Subcutaneous adipose tissue (tissue), 4 donors: ENCODE results near the gene NLK. TPM values are rescaled to one million over a fixed set of nuclear protein-coding genes. Genes with fewer than 3 reads are reported as not detected.

Source experiments
- CTCF ChIP-seq: fragments of 450-650 bp; IDR thresholded peaks from one replicate; pipeline ENCODE4 v1.5.1; 2016; ENCODE audit warnings: low read depth, mild to moderate bottlenecking, control low read depth, antibody characterized with exemption, moderate library complexity
- total RNA-seq, 4 donors: library from RNA; depleted of rRNA; stranded (reverse); fragments of >200 nt; gene quantifications; one replicate each; pipeline ENCODE4 v1.1.0, GENCODE V29; 2016

NLK gene
- 10 to 100 TPM; 18.1 to 33.4 (median 22.8) TPM for total RNA-seq

- no peak for TF ChIP-seq CTCF
These were observed at the start of gene NLK for GRCh38 chr17:28042657-28042720. NLK (plus strand) TSS chr17:28042677; CDS start chr17:28042874, 197 bp downstream.

- TF ChIP-seq CTCF, result no peak
These were observed 49.2 kb upstream of the NLK start for GRCh38 chr17:27993161-27993695.

GRCh38 chr17:27993723-27994310, 48.7 kb upstream of the NLK start:
- TF ChIP-seq CTCF, result no peak

- TF ChIP-seq CTCF, result no peak
These were observed 47.9 kb upstream of the NLK start for GRCh38 chr17:27994586-27994985.

- TF ChIP-seq CTCF, result no peak
These were observed 46.9 kb upstream of the NLK start for GRCh38 chr17:27995554-27995953.

- no peak for TF ChIP-seq CTCF
These were observed 46.1 kb upstream of the NLK start for GRCh38 chr17:27996202-27997043.

- no peak for TF ChIP-seq CTCF
These were observed 45.5 kb upstream of the NLK start for GRCh38 chr17:27997044-27997401.
